Smooth muscle cell (in vitro differentiated cells): Measurements from ENCODE around the gene MGMT. TPM values are rescaled to one million over a fixed set of nuclear protein-coding genes. Genes with fewer than 3 reads are reported as not detected.

Experiments used
- DNase-seq: peaks from one replicate; lab custom pipeline; 2025; ENCODE audit not compliant: unreplicated experiment; lab: John Stamatoyannopoulos, UW
- H2AFZ ChIP-seq: fragments of 200-600 bp; sonication (generic); 2 replicates; pipeline ENCODE4 v1.6.0; 2016; ENCODE audit warnings: antibody characterized with exemption, low read depth, mild to moderate bottlenecking
- H3F3A ChIP-seq: fragments of 200-600 bp; sonication (generic); 2 replicates; pipeline ENCODE4 v1.6.0; 2017; ENCODE audit warnings: antibody characterized with exemption, low read depth
- H3K27ac ChIP-seq: fragments of 200-600 bp; sonication (generic); 2 replicates; pipeline ENCODE4 v1.5.1; 2016; ENCODE audit warnings: low read depth, mild to moderate bottlenecking
- H3K27me3 ChIP-seq: fragments of 200-600 bp; sonication (generic); 2 replicates; pipeline ENCODE4 v1.6.1; 2016; ENCODE audit warnings: low read depth, mild to moderate bottlenecking
- H3K36me3 ChIP-seq: fragments of 200-600 bp; sonication (generic); 2 replicates; pipeline ENCODE4 v1.5.1; 2016; ENCODE audit warnings: low read depth
- H3K4me1 ChIP-seq: fragments of 200-600 bp; sonication (generic); 2 replicates; pipeline ENCODE4 v1.5.1; 2016; ENCODE audit warnings: low read depth
- H3K4me2 ChIP-seq: fragments of 200-600 bp; sonication (generic); 2 replicates; pipeline ENCODE4 v1.6.0; 2016; ENCODE audit warnings: mild to moderate bottlenecking
- H3K4me3 ChIP-seq: fragments of 200-600 bp; sonication (generic); 2 replicates; pipeline ENCODE4 v1.5.1; 2016; ENCODE audit warnings: mild to moderate bottlenecking
- H3K79me2 ChIP-seq: fragments of 200-600 bp; sonication (generic); 2 replicates; pipeline ENCODE4 v1.6.0; 2016; ENCODE audit warnings: low read depth, mild to moderate bottlenecking
- H3K9ac ChIP-seq: fragments of 200-600 bp; sonication (generic); 2 replicates; pipeline ENCODE4 v1.6.0; 2016; ENCODE audit warnings: low read depth
- H3K9me3 ChIP-seq: fragments of 200-600 bp; sonication (generic); replicated peaks from 2 replicates; pipeline ENCODE4 v1.5.1; 2016; ENCODE audit warnings: low read depth
- H4K20me1 ChIP-seq: fragments of 200-600 bp; sonication (generic); 2 replicates; pipeline ENCODE4 v1.6.0; 2016; ENCODE audit warnings: low read depth
- CTCF ChIP-seq: fragments of 200-600 bp; sonication (generic); IDR thresholded peaks from 2 replicates; pipeline ENCODE4 v1.5.1; 2017; ENCODE audit warnings: borderline replicate concordance, mild to moderate bottlenecking, antibody characterized with exemption; ENCODE audit not compliant: insufficient read depth, poor library complexity, severe bottlenecking
- WGBS: methylation state at CpG from one replicate; pipeline ENCODE4 v1.1.7; 2016; ENCODE audit warnings: low lambda C conversion rate; 5-methylcytosine and 5-hydroxymethylcytosine counted together
- polyA plus RNA-seq: library from polyadenylated mRNA; unstranded; fragments of >200 nt; fragmentation: Nextera tagmentation; extraction: Ambion mirVana; gene quantifications from 2 replicates; pipeline ENCODE4 v1.2.1, GENCODE V29; 2016
- total RNA-seq: library from RNA; depleted of rRNA; stranded (reverse); fragments of >200 nt; gene quantifications from 2 replicates; pipeline ENCODE4 v1.2.3, GENCODE V29; 2014

Gene MGMT
- total and polyA plus RNA-seq, 2 experiments from 2014 or later, result 21.0 to 33.0 TPM

- Histone ChIP-seq H3K27me3 (no peaks in the 10 kb centered on the region), H3K9ac (no peak overlapping the region), H2AFZ (no peak overlapping the region), H3K4me2 (no peak overlapping the region), H3K4me1 (no peaks in the 10 kb centered on the region), H3K36me3 (no peaks in the 10 kb centered on the region), H3K27ac (no peak overlapping the region), H3K9me3 (peaks cover 2% of the 10 kb centered on the region), H3F3A (no peaks in the 10 kb centered on the region), H3K4me3 (no peak overlapping the region), H4K20me1 (no peaks in the 10 kb centered on the region), H3K79me2 (no peaks in the 10 kb centered on the region)
- no peak for DNase-seq
- WGBS, result 98% methylated on average over 30 of the region's 30 CpGs
- TF ChIP-seq CTCF, result no peak
Measured at GRCh38 chr10:129742742-129743550, 275.9 kb downstream of the MGMT start.

GRCh38 chr10:129743738-129744133, 276.7 kb downstream of the MGMT start:
- TF ChIP-seq CTCF, result no peak
- WGBS, result 97% methylated on average over 7 of the region's 7 CpGs

GRCh38 chr10:129744134-129745111, 277.4 kb downstream of the MGMT start:
- no peak for TF ChIP-seq CTCF
- H3K9me3 ChIP-seq, result peaks cover 4% of the 10 kb centered on the region
- no peak overlapping the region for H2AFZ ChIP-seq
- H3K4me1 ChIP-seq, result no peaks in the 10 kb centered on the region
- no peak overlapping the region for H3K4me3 ChIP-seq
- no peaks in the 10 kb centered on the region for H3F3A ChIP-seq
- no peak overlapping the region for H3K4me2 ChIP-seq
- no peaks in the 10 kb centered on the region for H3K27me3 ChIP-seq
- DNase-seq, result no peak
- no peak overlapping the region for H3K9ac ChIP-seq
- WGBS, result 97% methylated on average over 22 of the region's 22 CpGs
- no peaks in the 10 kb centered on the region for H3K79me2 ChIP-seq
- no peaks in the 10 kb centered on the region for H4K20me1 ChIP-seq
- H3K27ac ChIP-seq, result no peak overlapping the region
- H3K36me3 ChIP-seq, result no peaks in the 10 kb centered on the region

More at GRCh38 chr10:129743738-129744133, 276.7 kb downstream of the MGMT start:
- H3K4me3 ChIP-seq, result no peak overlapping the region
- no peaks in the 10 kb centered on the region for H3K27me3 ChIP-seq
- no peaks in the 10 kb centered on the region for H3K4me1 ChIP-seq
- H2AFZ ChIP-seq, result no peak overlapping the region
- no peak overlapping the region for H3K4me2 ChIP-seq
- H3K9ac ChIP-seq, result no peak overlapping the region
- no peaks in the 10 kb centered on the region for H3F3A ChIP-seq
- H3K9me3 ChIP-seq, result peaks cover 4% of the 10 kb centered on the region
- no peak for DNase-seq
- no peaks in the 10 kb centered on the region for H3K36me3 ChIP-seq
- H3K79me2 ChIP-seq, result no peaks in the 10 kb centered on the region
- no peak overlapping the region for H3K27ac ChIP-seq
- no peaks in the 10 kb centered on the region for H4K20me1 ChIP-seq
